ENCODE measurements around the gene CCR7.

GRCh38 chr17:40541873-40542557, 23.3 kb downstream of the CCR7 start:
- TF ChIP-seq, protein P1, sequence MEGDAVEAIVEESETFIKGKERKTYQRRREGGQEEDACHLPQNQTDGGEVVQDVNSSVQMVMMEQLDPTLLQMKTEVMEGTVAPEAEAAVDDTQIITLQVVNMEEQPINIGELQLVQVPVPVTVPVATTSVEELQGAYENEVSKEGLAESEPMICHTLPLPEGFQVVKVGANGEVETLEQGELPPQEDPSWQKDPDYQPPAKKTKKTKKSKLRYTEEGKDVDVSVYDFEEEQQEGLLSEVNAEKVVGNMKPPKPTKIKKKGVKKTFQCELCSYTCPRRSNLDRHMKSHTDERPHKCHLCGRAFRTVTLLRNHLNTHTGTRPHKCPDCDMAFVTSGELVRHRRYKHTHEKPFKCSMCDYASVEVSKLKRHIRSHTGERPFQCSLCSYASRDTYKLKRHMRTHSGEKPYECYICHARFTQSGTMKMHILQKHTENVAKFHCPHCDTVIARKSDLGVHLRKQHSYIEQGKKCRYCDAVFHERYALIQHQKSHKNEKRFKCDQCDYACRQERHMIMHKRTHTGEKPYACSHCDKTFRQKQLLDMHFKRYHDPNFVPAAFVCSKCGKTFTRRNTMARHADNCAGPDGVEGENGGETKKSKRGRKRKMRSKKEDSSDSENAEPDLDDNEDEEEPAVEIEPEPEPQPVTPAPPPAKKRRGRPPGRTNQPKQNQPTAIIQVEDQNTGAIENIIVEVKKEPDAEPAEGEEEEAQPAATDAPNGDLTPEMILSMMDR (IDR thresholded peaks at IDR 0.05; ENCODE audit: low read length), result no peak
- TF ChIP-seq EZH2 (optimal IDR thresholded peaks at IDR 0.05; ENCODE audit: low read depth, low read length), result no peak
